ENCODE measurements around the gene LRRC38.

The LRRC38 gene

GRCh38 chr1:13432251-13432650 lies 81.6 kb downstream of the LRRC38 start:
- no peak overlapping the region for H3K4me3 ChIP-seq (replicated peaks; ENCODE audit: low read depth, low read length)
- DNase-seq (ENCODE audit: extremely low read depth, insufficient read length) = no peak
- no peaks in the 10 kb centered on the region for H3K27me3 ChIP-seq (replicated peaks; ENCODE audit: control insufficient read depth, insufficient read depth, low read length)
- no peak for TF ChIP-seq CTCF (IDR thresholded peaks at IDR 0.05; ENCODE audit: insufficient read depth, low read length, poor library complexity, severe bottlenecking)
- no peaks in the 10 kb centered on the region for H3K36me3 ChIP-seq (ENCODE audit: control insufficient read depth, insufficient read depth, low read length)

GRCh38 chr1:13430495-13430894 lies 83.3 kb downstream of the LRRC38 start:
- no peaks in the 10 kb centered on the region for H3K36me3 ChIP-seq (ENCODE audit: control insufficient read depth, insufficient read depth, low read length)
- no peaks in the 10 kb centered on the region for H3K27me3 ChIP-seq (replicated peaks; ENCODE audit: control insufficient read depth, insufficient read depth, low read length)
- TF ChIP-seq CTCF (IDR thresholded peaks at IDR 0.05; ENCODE audit: insufficient read depth, low read length, poor library complexity, severe bottlenecking) = no peak
- H3K4me3 ChIP-seq (replicated peaks; ENCODE audit: low read depth, low read length) = no peak overlapping the region
- DNase-seq (ENCODE audit: extremely low read depth, insufficient read length) = no peak

All from GM06990 (cell line).